Uterus (tissue), 2 donors: ENCODE data around the gene SH3RF3.

ENCODE experiments used
- POLR2A ChIP-seq, 2 donors: fragments of 450-650 bp; IDR thresholded peaks; one replicate each; pipeline ENCODE4 v1.6.1; 2016; ENCODE audit warnings: antibody characterized with exemption in 2 of 2, mild to moderate bottlenecking in 1 of 2, moderate library complexity in 1 of 2
- TF ChIP-seq, protein P1 (sequence below), 4 experiments: fragments of 200-600 bp in 2 of 4; fragments of 450-650 bp in 2 of 4; sonication (generic) in 2 of 4; IDR thresholded peaks; one replicate each; pipeline ENCODE4 v1.5.1; 2016 to 2019; ENCODE audit warnings: antibody characterized with exemption in 4 of 4, mild to moderate bottlenecking in 2 of 4, moderate library complexity in 1 of 4

DNA sequence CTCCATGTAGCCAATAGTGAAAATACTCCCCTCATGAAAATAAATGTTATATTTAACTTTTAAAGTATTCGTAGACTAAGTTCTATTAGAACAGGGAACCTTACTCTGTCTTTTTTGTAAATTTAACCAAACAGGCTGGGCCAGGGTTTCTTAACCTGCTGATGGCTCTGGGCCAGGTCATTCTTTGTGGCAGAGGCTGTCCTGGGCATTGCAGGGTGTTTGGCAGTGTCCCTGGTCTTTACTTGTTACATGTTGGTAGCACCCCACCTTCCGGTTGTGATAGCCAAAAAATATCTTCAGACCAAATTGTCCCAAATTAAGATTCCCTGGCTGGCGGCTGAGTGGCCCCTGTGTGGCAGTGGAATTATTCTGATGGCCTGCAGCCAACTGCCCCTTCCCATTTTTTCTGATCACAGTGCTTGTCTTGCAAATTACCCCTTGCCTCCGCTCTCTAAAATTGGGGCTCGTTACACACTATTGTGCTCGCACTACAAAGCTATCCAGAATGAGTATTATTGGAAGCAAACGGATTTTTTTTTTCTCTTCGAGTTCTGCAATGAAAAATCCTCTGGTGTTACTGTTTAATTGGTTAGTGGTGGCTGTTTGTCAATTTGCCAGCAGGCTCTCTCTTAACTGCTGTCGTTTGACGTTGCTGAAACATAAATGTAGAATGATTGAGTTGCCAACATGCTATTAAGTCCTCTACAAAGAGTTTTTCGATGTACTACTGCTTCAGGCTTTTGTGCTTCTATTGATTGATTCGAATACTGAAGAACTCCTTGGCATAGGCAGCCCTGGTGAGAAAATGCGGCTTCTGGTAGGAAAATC lies 216.9 kb downstream of the SH3RF3 start:
- TF ChIP-seq, protein P1, sequence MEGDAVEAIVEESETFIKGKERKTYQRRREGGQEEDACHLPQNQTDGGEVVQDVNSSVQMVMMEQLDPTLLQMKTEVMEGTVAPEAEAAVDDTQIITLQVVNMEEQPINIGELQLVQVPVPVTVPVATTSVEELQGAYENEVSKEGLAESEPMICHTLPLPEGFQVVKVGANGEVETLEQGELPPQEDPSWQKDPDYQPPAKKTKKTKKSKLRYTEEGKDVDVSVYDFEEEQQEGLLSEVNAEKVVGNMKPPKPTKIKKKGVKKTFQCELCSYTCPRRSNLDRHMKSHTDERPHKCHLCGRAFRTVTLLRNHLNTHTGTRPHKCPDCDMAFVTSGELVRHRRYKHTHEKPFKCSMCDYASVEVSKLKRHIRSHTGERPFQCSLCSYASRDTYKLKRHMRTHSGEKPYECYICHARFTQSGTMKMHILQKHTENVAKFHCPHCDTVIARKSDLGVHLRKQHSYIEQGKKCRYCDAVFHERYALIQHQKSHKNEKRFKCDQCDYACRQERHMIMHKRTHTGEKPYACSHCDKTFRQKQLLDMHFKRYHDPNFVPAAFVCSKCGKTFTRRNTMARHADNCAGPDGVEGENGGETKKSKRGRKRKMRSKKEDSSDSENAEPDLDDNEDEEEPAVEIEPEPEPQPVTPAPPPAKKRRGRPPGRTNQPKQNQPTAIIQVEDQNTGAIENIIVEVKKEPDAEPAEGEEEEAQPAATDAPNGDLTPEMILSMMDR (IDR thresholded peaks at IDR 0.05): no peak
- TF ChIP-seq POLR2A (IDR thresholded peaks at IDR 0.05): no peak
